ENCODE data around the gene FAM114A1. TPM values are rescaled to one million over a fixed set of nuclear protein-coding genes. Genes with fewer than 3 reads are reported as not detected.

FAM114A1 gene
- total and polyA plus RNA-seq, 2 experiments from 2014 or later, result 13.0 to 14.5 TPM

- no peaks in the 10 kb centered on the region for H4K20me1 ChIP-seq (replicated peaks; ENCODE audit: insufficient read depth)
- H3K9me2 ChIP-seq (ENCODE audit: insufficient read depth), result no peaks in the 10 kb centered on the region; the same call in 1 of the 2 replicates
- no peaks in the 10 kb centered on the region for H3K27me3 ChIP-seq (ENCODE audit: insufficient read depth)
- no peak overlapping the region for H3K4me3 Mint-ChIP-seq
- DNase-seq (ENCODE audit: low spot score), result no peak
- H3K4me1 Mint-ChIP-seq, result peaks cover 15% of the 10 kb centered on the region
- peaks cover 12% of the 10 kb centered on the region for H3K4me1 ChIP-seq (ENCODE audit: insufficient read depth)
- H3F3A ChIP-seq (replicated peaks; ENCODE audit: low read depth), result no peaks in the 10 kb centered on the region
- H3K36me3 Mint-ChIP-seq (ENCODE audit: low read depth), result no peaks in the 10 kb centered on the region
- no peak overlapping the region for H3K27ac Mint-ChIP-seq
- no peak overlapping the region for H2AFZ ChIP-seq
- H3K27me3 Mint-ChIP-seq (ENCODE audit: insufficient read depth, low read depth, poor library complexity), result peaks cover 7% of the 10 kb centered on the region
- no peaks in the 10 kb centered on the region for H3K79me2 ChIP-seq (replicated peaks; ENCODE audit: insufficient read depth)
- no peak for ATAC-seq
- no peak overlapping the region for H3K4me2 ChIP-seq
- H3K9me3 Mint-ChIP-seq, result no peaks in the 10 kb centered on the region
- H3K27ac ChIP-seq (ENCODE audit: low read depth), result no peak overlapping the region
- no peaks in the 10 kb centered on the region for H3K36me3 ChIP-seq (ENCODE audit: insufficient read depth)
- TF ChIP-seq CTCF (conservative IDR thresholded peaks at IDR 0.05; ENCODE audit: low read depth in 2 of 2), result no peak
- no peak for TF ChIP-seq JUNB (IDR thresholded peaks at IDR 0.05; ENCODE audit: unreplicated experiment)
- no peak for TF ChIP-seq NANOG (IDR thresholded peaks at IDR 0.05; ENCODE audit: borderline replicate concordance)
- TF ChIP-seq EZH2phosphoT487 (IDR thresholded peaks at IDR 0.05; ENCODE audit: unreplicated experiment), result no peak
- TF ChIP-seq CREB1 (CRISPR knock-in tag; IDR thresholded peaks at IDR 0.05; ENCODE audit: low read depth), result no peak
- no peak for TF ChIP-seq ETS1 (IDR thresholded peaks at IDR 0.05)
- TF ChIP-seq ZNF462 (CRISPR knock-in tag; IDR thresholded peaks at IDR 0.05), result no peak
- no peak overlapping the region for H3K4me3 ChIP-seq
These were observed 4.0 kb downstream of the FAM114A1 start for GRCh38 chr4:38871593-38871992.

Data from GM23338 (cell line).